IMR-90 (cell line): Measurements from ENCODE around the gene WNT7B. TPM values are rescaled to one million over a fixed set of nuclear protein-coding genes. Genes with fewer than 3 reads are reported as not detected.

Experiments
- ATAC-seq: fragments of 200-7000 bp; cut with Tn5 transposase; 2 replicates; pipeline ENCODE4 v1.9.1; 2020; ENCODE audit warnings: low read depth, mild to moderate bottlenecking, moderate library complexity
- BruUV-seq: library from RNA; stranded (reverse); fragments of 400-500 nt; replicated peaks from 2 replicates; lab custom pipeline; 2021; lab: Mats Ljungman, UMichigan
- CTCF ChIA-PET: fragments of 300-600 bp; formaldehyde crosslinking; extraction: SDS; loops from one replicate; lab custom pipeline; 2021; ENCODE audit warnings: antibody characterized with exemption; lab: Yijun Ruan, JAX
- POLR2A ChIA-PET: fragments of 300-600 bp; sonication (Branson Sonifier 250); formaldehyde crosslinking; loops from one replicate; lab custom pipeline; 2022; ENCODE audit warnings: antibody characterized with exemption; ENCODE audit not compliant: unreplicated experiment; lab: Charles Lee
- DNase-seq: peaks from one replicate; pipeline ENCODE4 v3.0.0; 2013
- H2AFZ ChIP-seq: replicated peaks from 2 replicates; pipeline ENCODE3; 2013; ENCODE audit warnings: low read length, mild to moderate bottlenecking; ENCODE audit not compliant: poor library complexity
- H2AK5ac ChIP-seq: 2 replicates; pipeline ENCODE4 v1.6.1; 2013; ENCODE audit warnings: low read depth, low read length, inconsistent platforms
- H2AK9ac ChIP-seq: replicated peaks from 2 replicates; pipeline ENCODE3; 2013; ENCODE audit warnings: mild to moderate bottlenecking, low read depth, low read length, moderate library complexity; ENCODE audit not compliant: poor library complexity
- H2BK120ac ChIP-seq: 2 replicates; pipeline ENCODE4 v1.6.1; 2013; ENCODE audit warnings: low read depth, low read length, inconsistent platforms
- H2BK15ac ChIP-seq: 3 replicates; pipeline ENCODE4 v1.6.1; 2013; ENCODE audit warnings: low read depth, low read length, inconsistent platforms
- H2BK20ac ChIP-seq: 2 replicates; pipeline ENCODE4 v1.6.1; 2013; ENCODE audit warnings: low read depth, mild to moderate bottlenecking, inconsistent platforms, low read length, moderate library complexity
- H2BK5ac ChIP-seq: 2 replicates; pipeline ENCODE4 v1.6.1; 2013; ENCODE audit warnings: mild to moderate bottlenecking, low read depth, low read length, inconsistent platforms; ENCODE audit not compliant: poor library complexity, severe bottlenecking
- H3K14ac ChIP-seq: replicated peaks from 2 replicates; pipeline ENCODE4 v1.6.1; 2013; ENCODE audit warnings: low read depth, low read length, inconsistent platforms
- H3K18ac ChIP-seq: 2 replicates; pipeline ENCODE4 v1.6.1; 2013; ENCODE audit warnings: low read depth, low read length, control low read depth
- H3K23ac ChIP-seq: 2 replicates; pipeline ENCODE4 v1.6.1; 2013; ENCODE audit warnings: low read depth, low read length, inconsistent platforms
- H3K27ac ChIP-seq: 2 replicates; pipeline ENCODE4 v1.5.1; 2013; ENCODE audit warnings: mild to moderate bottlenecking, control low read depth, low read length; ENCODE audit not compliant: insufficient read depth
- H3K27me3 ChIP-seq: 2 replicates; pipeline ENCODE4 v1.6.1; 2013; ENCODE audit warnings: low read length; ENCODE audit not compliant: control insufficient read depth, insufficient read depth
- H3K36me3 ChIP-seq: 2 replicates; pipeline ENCODE4 v1.6.1; 2013; ENCODE audit warnings: low read length, mixed read lengths; ENCODE audit not compliant: control insufficient read depth, insufficient read depth
- H3K4ac ChIP-seq: 2 replicates; pipeline ENCODE4 v1.6.1; 2013; ENCODE audit warnings: low read depth, low read length, inconsistent platforms
- H3K4me1 ChIP-seq: 2 replicates; pipeline ENCODE4 v1.6.1; 2013; ENCODE audit warnings: low read length, mixed read lengths; ENCODE audit not compliant: control insufficient read depth, insufficient read depth
- H3K4me2 ChIP-seq: 2 replicates; pipeline ENCODE4 v1.6.1; 2013; ENCODE audit warnings: low read depth, mild to moderate bottlenecking, control low read depth, low read length, moderate library complexity
- H3K4me3 ChIP-seq: 2 replicates; pipeline ENCODE4 v1.5.1; 2013; ENCODE audit warnings: low read depth, mild to moderate bottlenecking, control low read depth, low read length, moderate library complexity; ENCODE audit not compliant: insufficient read depth
- H3K56ac ChIP-seq: 2 replicates; pipeline ENCODE4 v1.6.1; 2013; ENCODE audit warnings: low read length, inconsistent platforms; ENCODE audit not compliant: insufficient read depth; ENCODE audit errors: extremely low read depth
- H3K79me1 ChIP-seq, 2 experiments: 2 replicates each; pipeline ENCODE4 v1.6.1; 2013; ENCODE audit warnings: low read length in 2 of 2, inconsistent platforms in 1 of 2, low read depth in 1 of 2
- H3K9ac ChIP-seq: 2 replicates; pipeline ENCODE4 v1.6.1; 2013; ENCODE audit warnings: low read depth, low read length, control low read depth
- H3K9me1 ChIP-seq: 2 replicates; pipeline ENCODE4 v1.6.1; 2013; ENCODE audit warnings: low read length, inconsistent platforms; ENCODE audit not compliant: insufficient read depth
- H3K9me3 ChIP-seq: 2 replicates; pipeline ENCODE4 v1.6.1; 2013; ENCODE audit warnings: low read length; ENCODE audit not compliant: control insufficient read depth, insufficient read depth
- H4K20me1 ChIP-seq: 2 replicates; pipeline ENCODE4 v1.6.1; 2013; ENCODE audit warnings: low read length, inconsistent platforms; ENCODE audit not compliant: insufficient read depth
- H4K5ac ChIP-seq: 2 replicates; pipeline ENCODE4 v1.6.1; 2013; ENCODE audit warnings: mild to moderate bottlenecking, low read depth, low read length, control low read depth
- H4K8ac ChIP-seq, 2 experiments: 2 replicates each; pipeline ENCODE4 v1.6.1; 2013; ENCODE audit warnings: low read depth in 2 of 2, low read length in 2 of 2, control low read depth in 1 of 2, inconsistent platforms in 1 of 2
- H4K91ac ChIP-seq: 2 replicates; pipeline ENCODE4 v1.6.1; 2013; ENCODE audit warnings: low read depth, low read length, inconsistent platforms; ENCODE audit not compliant: insufficient read depth
- BHLHE40 ChIP-seq: fragments of 150-350 bp; IDR thresholded peaks from 2 replicates; pipeline ENCODE4 v1.6.1; 2016; ENCODE audit warnings: mild to moderate bottlenecking, low read depth, low read length
- CEBPB ChIP-seq: IDR thresholded peaks from 2 replicates; pipeline ENCODE4 v1.6.1; 2012; ENCODE audit warnings: low read depth, low read length, improper control_type of control experiment
- CHD1 ChIP-seq: IDR thresholded peaks from 2 replicates; pipeline ENCODE4 v1.6.1; 2012; ENCODE audit warnings: low read depth, low read length, improper control_type of control experiment
- FOS ChIP-seq: fragments of 150-350 bp; IDR thresholded peaks from 2 replicates; pipeline ENCODE4 v1.6.1; 2016; ENCODE audit warnings: low read depth, low read length
- MAFK ChIP-seq: IDR thresholded peaks from 2 replicates; pipeline ENCODE4 v1.6.1; 2012; ENCODE audit warnings: low read depth, low read length, improper control_type of control experiment
- MAZ ChIP-seq: IDR thresholded peaks from 2 replicates; pipeline ENCODE4 v1.6.1; 2012; ENCODE audit warnings: low read depth, mild to moderate bottlenecking, low read length, improper control_type of control experiment, moderate library complexity, borderline replicate concordance
- MXI1 ChIP-seq: IDR thresholded peaks from 2 replicates; pipeline ENCODE4 v1.6.1; 2012; ENCODE audit warnings: low read depth, mild to moderate bottlenecking, low read length, moderate library complexity, borderline replicate concordance
- NFE2L2 ChIP-seq: fragments of 150-350 bp; IDR thresholded peaks from 2 replicates; pipeline ENCODE4 v1.6.1; 2016; ENCODE audit warnings: low read depth, mild to moderate bottlenecking, low read length
- POLR2A ChIP-seq: IDR thresholded peaks from 2 replicates; pipeline ENCODE4 v1.6.1; 2012; ENCODE audit warnings: mild to moderate bottlenecking, low read depth, low read length
- RAD21 ChIP-seq: IDR thresholded peaks from 2 replicates; pipeline ENCODE4 v1.6.1; 2012; ENCODE audit warnings: low read length, improper control_type of control experiment
- RCOR1 ChIP-seq: IDR thresholded peaks from 2 replicates; pipeline ENCODE4 v1.6.1; 2012; ENCODE audit warnings: mild to moderate bottlenecking, low read length, improper control_type of control experiment; ENCODE audit not compliant: insufficient replicate concordance
- RFX5 ChIP-seq: IDR thresholded peaks from 2 replicates; pipeline ENCODE4 v1.8.0; 2012; ENCODE audit warnings: low read depth, mild to moderate bottlenecking, low read length, moderate library complexity
- SMC3 ChIP-seq: fragments of 150-350 bp; IDR thresholded peaks from 2 replicates; pipeline ENCODE4 v1.6.1; 2016; ENCODE audit warnings: low read depth, mild to moderate bottlenecking, antibody characterized with exemption, low read length, moderate library complexity
- WGBS, 2 experiments: methylation state at CpG; one replicate each; pipeline versions ENCODE4 v1.1.5 to v1.1.7; 2013; ENCODE audit warnings: missing lambda C conversion rate in 2 of 2; ENCODE audit not compliant: insufficient read length in 1 of 2; ENCODE audit errors: extremely low coverage in 2 of 2; 5-methylcytosine and 5-hydroxymethylcytosine counted together
- dilution Hi-C: fragments of 300-500 bp; cut with HindIII; formaldehyde crosslinking; loops from one replicate; pipeline ENCODE4 v1.14.3; 2018; ENCODE audit warnings: low sequenced_read_pairs; ENCODE audit not compliant: unreplicated experiment
- in situ Hi-C: fragments of 300-500 bp; cut with MboI; formaldehyde crosslinking; loops from 3 replicates; pipeline ENCODE4 v1.14.3; 2019; ENCODE audit warnings: low sequenced_read_pairs, inconsistent platforms, mixed read lengths
- intact Hi-C: fragments of 100-400 bp; cut with micrococcal nuclease; formaldehyde crosslinking; loops from 2 replicates; pipeline ENCODE4 v1.10.0; 2022
- polyA plus RNA-seq, 3 experiments: library from polyadenylated mRNA; depleted of rRNA; stranded (reverse); fragments of >200 nt; gene quantifications; 2 replicates each; pipeline ENCODE4 v1.2.3, GENCODE V29; 2012; ENCODE audit warnings: low replicate concordance in 1 of 3
- total RNA-seq: library from RNA; depleted of rRNA; stranded (reverse); fragments of >200 nt; gene quantifications from 2 replicates; pipeline ENCODE4 v1.2.3, GENCODE V29; 2012
- TF ChIP-seq, protein P1 (sequence below): conservative IDR thresholded peaks from 2 replicates; pipeline ENCODE4 v1.5.1; 2012; ENCODE audit warnings: mild to moderate bottlenecking, low read depth, low read length, improper control_type of control experiment
- TF ChIP-seq, protein P2 (sequence below): fragments of 150-350 bp; IDR thresholded peaks from 2 replicates; pipeline ENCODE4 v1.6.1; 2017; ENCODE audit warnings: mild to moderate bottlenecking, antibody characterized with exemption, low read length, low read depth
- TF ChIP-seq, protein P3 (sequence below): fragments of 150-350 bp; IDR thresholded peaks from 2 replicates; pipeline ENCODE4 v1.6.1; 2016; ENCODE audit warnings: low read depth, mild to moderate bottlenecking, low read length, moderate library complexity, borderline replicate concordance

The WNT7B gene
- total and polyA plus RNA-seq, 2 of the 4 experiments (the other 2 are of a cell fraction), result under 0.01 to 0.15 TPM

- H3K9me1 ChIP-seq, result no peaks in the 10 kb centered on the region; the same call in 1 of the 2 replicates
- H4K8ac ChIP-seq, result no peak overlapping the region
- no peak overlapping the region for H3K9ac ChIP-seq
- H3K27me3 ChIP-seq, result peaks cover 17% of the 10 kb centered on the region
- intact Hi-C loops (no loop called here), in situ Hi-C loops (no loop called here), dilution Hi-C loops (no loop called here)
- H3K4me3 ChIP-seq, result no peak overlapping the region
- no peak overlapping the region for H3K4me2 ChIP-seq
- H2AFZ ChIP-seq, result no peak overlapping the region
- no peak overlapping the region for H2BK120ac ChIP-seq
- no peaks in the 10 kb centered on the region for H3K79me1 ChIP-seq
- H4K5ac ChIP-seq, result no peak overlapping the region
- H3K4me1 ChIP-seq, result no peaks in the 10 kb centered on the region
- H3K36me3 ChIP-seq, result no peaks in the 10 kb centered on the region
- H3K14ac ChIP-seq, result no peak overlapping the region
- no peaks in the 10 kb centered on the region for H4K20me1 ChIP-seq
- no peak overlapping the region for H3K4ac ChIP-seq
- H2BK20ac ChIP-seq, result no peak overlapping the region
- no peak overlapping the region for H2BK15ac ChIP-seq
- whole genome bisulfite sequencing, 2 experiments, result 88% methylated on average over 12 of the region's 16 CpGs; no CpG with 5 or more reads in 1 of the 2 experiments
- H2AK5ac ChIP-seq, result no peak overlapping the region
- no peak overlapping the region for H2BK5ac ChIP-seq
- CTCF ChIA-PET, result no interaction called here
- H3K27ac ChIP-seq, result no peak overlapping the region
- TF ChIP-seq MAFK, result no peak
- no peak for TF ChIP-seq MAZ
- TF ChIP-seq CHD1, result no peak
- no peak for TF ChIP-seq RAD21
- no peak for TF ChIP-seq RCOR1
- no peak for TF ChIP-seq NFE2L2
- TF ChIP-seq, protein P1, sequence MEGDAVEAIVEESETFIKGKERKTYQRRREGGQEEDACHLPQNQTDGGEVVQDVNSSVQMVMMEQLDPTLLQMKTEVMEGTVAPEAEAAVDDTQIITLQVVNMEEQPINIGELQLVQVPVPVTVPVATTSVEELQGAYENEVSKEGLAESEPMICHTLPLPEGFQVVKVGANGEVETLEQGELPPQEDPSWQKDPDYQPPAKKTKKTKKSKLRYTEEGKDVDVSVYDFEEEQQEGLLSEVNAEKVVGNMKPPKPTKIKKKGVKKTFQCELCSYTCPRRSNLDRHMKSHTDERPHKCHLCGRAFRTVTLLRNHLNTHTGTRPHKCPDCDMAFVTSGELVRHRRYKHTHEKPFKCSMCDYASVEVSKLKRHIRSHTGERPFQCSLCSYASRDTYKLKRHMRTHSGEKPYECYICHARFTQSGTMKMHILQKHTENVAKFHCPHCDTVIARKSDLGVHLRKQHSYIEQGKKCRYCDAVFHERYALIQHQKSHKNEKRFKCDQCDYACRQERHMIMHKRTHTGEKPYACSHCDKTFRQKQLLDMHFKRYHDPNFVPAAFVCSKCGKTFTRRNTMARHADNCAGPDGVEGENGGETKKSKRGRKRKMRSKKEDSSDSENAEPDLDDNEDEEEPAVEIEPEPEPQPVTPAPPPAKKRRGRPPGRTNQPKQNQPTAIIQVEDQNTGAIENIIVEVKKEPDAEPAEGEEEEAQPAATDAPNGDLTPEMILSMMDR, result no peak
- TF ChIP-seq CEBPB, result no peak
- TF ChIP-seq MXI1, result no peak
- TF ChIP-seq, protein P2, sequence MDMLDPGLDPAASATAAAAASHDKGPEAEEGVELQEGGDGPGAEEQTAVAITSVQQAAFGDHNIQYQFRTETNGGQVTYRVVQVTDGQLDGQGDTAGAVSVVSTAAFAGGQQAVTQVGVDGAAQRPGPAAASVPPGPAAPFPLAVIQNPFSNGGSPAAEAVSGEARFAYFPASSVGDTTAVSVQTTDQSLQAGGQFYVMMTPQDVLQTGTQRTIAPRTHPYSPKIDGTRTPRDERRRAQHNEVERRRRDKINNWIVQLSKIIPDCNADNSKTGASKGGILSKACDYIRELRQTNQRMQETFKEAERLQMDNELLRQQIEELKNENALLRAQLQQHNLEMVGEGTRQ, result no peak
- no peak for TF ChIP-seq SMC3
- TF ChIP-seq POLR2A, result no peak
- TF ChIP-seq RFX5, result no peak
- TF ChIP-seq, protein P3, sequence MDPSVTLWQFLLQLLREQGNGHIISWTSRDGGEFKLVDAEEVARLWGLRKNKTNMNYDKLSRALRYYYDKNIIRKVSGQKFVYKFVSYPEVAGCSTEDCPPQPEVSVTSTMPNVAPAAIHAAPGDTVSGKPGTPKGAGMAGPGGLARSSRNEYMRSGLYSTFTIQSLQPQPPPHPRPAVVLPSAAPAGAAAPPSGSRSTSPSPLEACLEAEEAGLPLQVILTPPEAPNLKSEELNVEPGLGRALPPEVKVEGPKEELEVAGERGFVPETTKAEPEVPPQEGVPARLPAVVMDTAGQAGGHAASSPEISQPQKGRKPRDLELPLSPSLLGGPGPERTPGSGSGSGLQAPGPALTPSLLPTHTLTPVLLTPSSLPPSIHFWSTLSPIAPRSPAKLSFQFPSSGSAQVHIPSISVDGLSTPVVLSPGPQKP, result no peak
- TF ChIP-seq BHLHE40, result no peak
- no peak for TF ChIP-seq FOS
- H3K23ac ChIP-seq, result no peak overlapping the region
- POLR2A ChIA-PET, result no interaction called here
- no peak overlapping the region for H4K91ac ChIP-seq
- ATAC-seq, result no peak
- no peak overlapping the region for H3K18ac ChIP-seq
- DNase-seq, result no peak
- no peaks in the 10 kb centered on the region for H3K9me3 ChIP-seq
- H2AK9ac ChIP-seq, result no peak overlapping the region
- no TSS peak for BruUV-seq
- H3K56ac ChIP-seq, result no peak overlapping the region
Measured at GRCh38 chr22:45925811-45926351, 51.1 kb downstream of the WNT7B start.
